Muscle of arm (tissue), 12 donors: ENCODE results near the gene NDUFA8. TPM values are rescaled to one million over a fixed set of nuclear protein-coding genes. Genes with fewer than 3 reads are reported as not detected.
A peak's percentile ranks its signal among the peaks of the same experiment; 100 is the strongest.

Experiments
- DNase-seq: peaks from one replicate; pipeline ENCODE4 v3.0.0-alpha.2; 2013
- polyA plus RNA-seq, 12 donors: library from polyadenylated mRNA; unstranded; fragments of 120-200 nt; gene quantifications; one replicate each; pipeline ENCODE4 v1.2.1, GENCODE V29; 2013; ENCODE audit not compliant: insufficient read length in 12 of 12

NDUFA8 gene
- polyA plus RNA-seq, 12 donors = 34.4 to 64.5 (median 57.9) TPM; not detected in 1

DNA sequence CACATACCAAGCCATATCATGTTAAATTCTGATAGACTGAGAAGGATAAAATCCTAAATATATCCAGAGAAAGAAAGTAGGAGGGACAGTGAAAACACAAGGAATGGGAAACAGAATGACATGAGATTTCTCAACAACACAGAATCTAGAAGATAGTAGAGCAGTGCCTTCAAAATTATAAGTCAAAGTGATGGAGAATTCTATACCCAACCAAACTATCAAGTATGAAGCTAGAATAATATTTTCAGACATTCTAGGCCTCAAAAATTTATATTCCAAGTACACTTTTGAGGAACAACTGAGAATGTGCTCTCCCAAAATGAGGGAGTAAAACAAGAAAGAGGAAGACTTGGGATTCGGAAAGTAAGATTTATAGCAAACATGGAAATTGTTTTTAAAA lies 55.6 kb downstream of the NDUFA8 start:
- no peak for DNase-seq

DNA sequence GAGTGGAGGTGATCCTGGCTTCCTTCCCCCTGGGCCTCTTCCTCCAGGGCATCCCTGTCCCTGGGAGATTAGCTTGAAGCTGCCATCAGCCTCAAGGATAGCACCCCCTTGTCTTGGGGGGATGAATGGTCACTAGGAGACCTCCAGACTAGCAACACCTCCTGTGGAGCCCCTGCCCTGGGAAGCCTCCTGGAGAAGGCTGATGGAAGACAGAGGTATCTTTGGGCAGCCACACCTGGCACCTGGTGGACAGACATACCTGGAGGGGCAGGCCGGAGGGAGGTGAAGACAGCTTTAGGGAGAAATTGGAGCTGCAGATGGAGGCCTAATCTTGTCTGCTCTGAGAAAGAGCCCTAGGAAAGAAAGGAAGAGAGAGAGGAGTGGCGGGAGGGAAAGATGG lies 57.4 kb downstream of the NDUFA8 start:
- DNase-seq = no peak

- DNase-seq = no peak
Measured at GRCh38 chr9:122100756-122101155, 58.8 kb downstream of the NDUFA8 start.

DNA sequence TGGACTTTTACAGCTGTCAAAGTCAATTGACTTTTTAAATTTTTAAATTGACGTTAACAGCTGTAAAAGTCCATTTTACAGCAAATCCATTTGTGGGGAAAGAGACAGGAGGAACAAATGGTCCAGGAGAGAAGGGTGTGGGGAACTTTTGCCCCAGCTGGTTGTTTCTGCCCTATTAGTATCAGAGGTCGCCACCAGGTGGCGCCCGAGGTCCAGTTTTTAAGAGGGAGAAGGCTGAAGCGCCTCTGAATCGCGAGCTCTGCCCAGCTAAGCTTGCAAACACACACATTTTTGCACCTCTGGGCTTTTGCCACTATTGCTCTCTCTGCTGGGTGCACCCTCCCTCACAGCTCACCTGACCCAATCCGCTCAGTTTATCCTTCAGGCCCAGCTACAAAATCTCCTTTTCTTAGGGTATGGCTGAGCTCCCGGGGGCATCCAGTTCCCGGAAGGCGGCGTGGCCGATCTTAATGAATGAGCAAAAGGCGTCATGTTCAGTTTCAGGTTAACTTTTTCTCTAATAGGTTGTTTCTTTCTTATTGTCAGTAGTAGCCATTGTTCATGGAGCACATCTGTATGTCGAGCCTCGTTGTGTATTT lies 60.2 kb downstream of the NDUFA8 start:
- DNase-seq = peak; percentile 86

- no peak for DNase-seq
Measured at GRCh38 chr9:122097679-122098315, 61.8 kb downstream of the NDUFA8 start.

GRCh38 chr9:122096620-122097415 lies 62.8 kb downstream of the NDUFA8 start:
- no peak for DNase-seq

DNA sequence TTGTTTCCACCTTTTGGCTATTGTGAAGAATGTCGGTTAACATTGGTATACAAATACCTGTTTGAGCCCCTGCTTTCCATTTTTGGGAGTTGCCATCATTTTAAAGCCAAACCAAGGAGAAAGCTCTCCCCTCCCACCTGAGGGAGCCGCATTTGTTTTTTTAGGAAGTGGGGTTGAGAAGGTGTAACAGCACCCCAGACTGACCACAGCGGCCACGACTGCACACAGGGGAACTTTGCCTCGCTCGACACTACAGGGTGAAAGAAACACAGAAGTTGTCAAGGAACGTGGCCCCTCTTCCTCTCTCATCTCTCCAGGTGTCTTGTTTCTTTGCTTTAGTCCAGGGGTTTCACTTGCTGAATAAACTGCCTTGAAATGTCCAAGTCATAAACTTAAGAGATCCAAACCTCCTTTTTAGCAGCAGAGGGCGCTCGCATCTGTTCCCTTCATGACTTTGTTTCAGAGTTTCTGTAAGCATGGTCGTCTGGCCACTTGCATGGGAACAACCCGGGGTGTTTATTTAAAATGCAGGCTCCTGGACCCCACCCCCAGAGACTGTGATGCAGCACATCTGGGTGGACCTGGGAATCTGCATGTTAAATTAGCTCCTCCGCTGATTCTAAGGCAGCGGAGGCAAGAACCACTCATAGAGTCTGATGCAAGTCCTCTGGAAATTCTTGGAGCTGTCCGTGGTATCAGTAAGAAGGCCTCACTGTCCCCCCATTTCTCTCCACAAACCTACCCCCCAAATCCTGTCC lies 64.4 kb downstream of the NDUFA8 start:
- DNase-seq = peak; percentile 45

Other genes with a start within 250 kb of the NDUFA8 start
- gene TTLL11, start 66.5 kb downstream of the NDUFA8 start, polyA plus RNA-seq = 10 to 100 TPM in 11 of 12 donors, not detected in 1; 13.0 to 36.5 (median 27.4) TPM
- gene MORN5, start 129 bp upstream of the NDUFA8 start, polyA plus RNA-seq = under 1 TPM in 4 of 12 donors, not detected in 8; 0.31 to 0.57 (median 0.43) TPM
- 1 to 10 TPM in 11 of 12 donors, not detected in 1; 3.0 to 5.7 (median 5.2) TPM for gene LHX6, start 69.2 kb upstream of the NDUFA8 start, polyA plus RNA-seq
- gene RBM18, start 105.1 kb upstream of the NDUFA8 start, polyA plus RNA-seq = 10 to 100 TPM in 11 of 12 donors, not detected in 1; 18.7 to 39.9 (median 33.7) TPM
- gene MRRF, start 105.1 kb upstream of the NDUFA8 start, polyA plus RNA-seq = 10 to 100 TPM in 11 of 12 donors, not detected in 1; 22.2 to 40.0 (median 29.2) TPM
- gene PTGS1, start 211.2 kb upstream of the NDUFA8 start, polyA plus RNA-seq = 10 to 100 TPM in 2 of 12 donors, 1 to 10 TPM in 9, not detected in 1; 3.3 to 11.2 (median 4.2) TPM